NCI-H2227 (cell line): ENCODE data around the gene SLC47A2.

Experiments
- DNase-seq: peaks from one replicate; lab custom pipeline; 2025; ENCODE audit not compliant: unreplicated experiment; lab: John Stamatoyannopoulos, UW

Gene SLC47A2

DNA sequence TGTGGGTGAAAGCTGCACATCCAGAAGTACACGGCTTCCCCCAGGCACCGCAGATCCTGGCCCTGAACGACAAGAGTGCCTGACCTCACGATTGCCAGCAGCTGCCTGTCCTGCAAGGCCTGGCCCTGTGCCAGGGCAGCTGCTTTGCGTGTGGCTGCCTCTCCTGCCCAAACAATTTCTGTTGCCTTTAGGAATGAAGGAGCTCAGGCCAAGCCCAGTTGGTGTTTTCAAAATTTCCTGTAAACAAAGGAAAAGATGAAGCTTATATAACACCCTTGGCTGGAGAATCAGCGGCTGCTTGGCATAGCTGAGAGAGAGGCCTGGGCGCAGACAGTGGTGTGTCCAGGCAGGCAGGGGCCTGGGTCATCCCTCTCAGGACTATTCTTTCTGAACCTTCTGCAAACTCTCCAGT, 11.7 kb upstream of the SLC47A2 start:
- peak; percentile 16 for DNase-seq

GRCh38 chr17:19727501-19728078, 11.2 kb upstream of the SLC47A2 start:
- no peak for DNase-seq

DNA sequence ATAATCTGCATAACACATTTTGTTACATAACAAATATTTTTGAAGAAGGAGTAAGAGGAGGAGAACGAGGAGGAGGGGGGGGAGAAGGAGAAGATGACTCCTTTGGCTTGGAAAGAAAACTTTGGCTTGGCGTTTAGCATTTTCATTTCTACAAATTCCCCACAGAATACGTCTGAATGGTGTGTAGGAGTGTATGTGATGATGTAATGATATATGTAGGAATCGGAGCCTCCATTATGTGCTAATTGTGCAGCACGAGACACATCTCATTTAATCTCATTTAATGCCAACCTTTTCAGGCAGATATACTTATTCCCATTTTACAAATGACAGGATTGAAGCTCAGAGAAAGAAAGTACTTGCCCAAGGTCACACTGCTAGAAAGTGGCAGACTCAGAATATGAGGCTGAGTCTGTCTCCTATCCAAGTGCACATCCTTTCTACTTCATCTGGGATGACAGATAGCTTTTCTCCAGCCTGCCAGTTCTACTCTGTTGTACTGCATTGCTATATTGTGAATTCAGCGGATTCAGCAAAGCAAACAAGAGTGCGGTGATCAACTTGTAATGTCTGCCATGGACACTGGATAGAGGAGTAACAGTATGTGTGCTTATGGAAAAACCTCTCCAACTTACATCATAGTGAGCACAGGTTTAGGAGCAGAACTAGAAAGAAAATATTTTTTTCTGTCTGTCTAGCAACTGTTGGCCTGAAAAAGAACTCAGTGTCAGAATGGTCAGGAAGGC, 10.4 kb upstream of the SLC47A2 start:
- no peak for DNase-seq

DNA sequence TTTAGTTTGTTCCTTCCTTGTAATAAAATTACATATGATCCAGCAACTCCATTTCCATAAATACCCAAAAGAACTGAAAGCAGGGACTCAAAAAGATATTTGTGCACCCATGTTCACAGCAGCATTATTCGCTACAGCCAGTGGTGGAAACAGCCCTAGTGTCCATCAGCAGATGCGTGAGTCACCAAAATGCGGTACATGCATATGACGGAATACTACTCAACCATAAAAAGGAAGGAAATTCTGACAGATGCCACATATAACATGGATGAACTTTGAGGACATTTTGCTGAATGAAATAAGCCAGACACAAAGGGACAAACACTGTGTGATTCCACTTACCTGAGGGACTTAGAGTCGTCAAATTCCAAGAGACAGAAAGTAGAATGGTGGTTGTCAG, 9.1 kb upstream of the SLC47A2 start:
- no peak for DNase-seq

GRCh38 chr17:19724501-19725420, 8.4 kb upstream of the SLC47A2 start:
- no peak for DNase-seq

DNA sequence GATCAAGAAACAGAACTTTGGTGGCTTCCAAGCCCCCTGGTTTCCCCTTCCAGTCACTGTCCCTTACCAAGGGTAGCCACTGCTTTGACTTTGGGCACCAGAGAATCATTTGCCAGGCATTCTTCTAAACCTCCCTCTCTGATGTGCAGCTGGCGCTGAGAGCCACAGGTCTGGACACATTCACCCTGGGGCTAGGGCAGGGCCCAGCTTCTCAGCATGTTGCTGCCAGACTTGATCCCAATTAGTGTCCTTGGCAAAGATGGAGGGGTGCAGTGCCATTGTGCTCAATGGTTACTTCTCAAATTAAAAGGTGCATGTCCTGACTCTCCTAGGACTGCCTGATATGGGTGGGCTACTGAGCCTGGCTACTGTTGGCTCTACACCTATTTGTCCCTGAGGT, 7.6 kb upstream of the SLC47A2 start:
- DNase-seq, result no peak

GRCh38 chr17:19720631-19721426, 4.4 kb upstream of the SLC47A2 start:
- no peak for DNase-seq

DNA sequence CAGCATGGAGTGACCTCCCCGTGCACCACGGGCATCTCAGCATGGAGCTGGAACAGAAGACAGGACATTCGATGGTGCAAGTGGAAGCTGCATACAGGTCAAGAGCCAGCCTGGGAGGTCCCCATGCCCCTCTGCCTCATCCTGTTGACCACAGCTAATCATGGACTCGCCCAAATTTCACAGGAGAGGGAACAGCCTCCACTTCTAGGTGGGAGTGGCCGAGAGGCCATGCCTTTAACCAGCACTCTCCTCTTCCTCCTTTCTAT, 3.8 kb upstream of the SLC47A2 start:
- DNase-seq, result no peak

- DNase-seq, result no peak
These were observed 3.2 kb upstream of the SLC47A2 start for GRCh38 chr17:19719355-19720209.

DNA sequence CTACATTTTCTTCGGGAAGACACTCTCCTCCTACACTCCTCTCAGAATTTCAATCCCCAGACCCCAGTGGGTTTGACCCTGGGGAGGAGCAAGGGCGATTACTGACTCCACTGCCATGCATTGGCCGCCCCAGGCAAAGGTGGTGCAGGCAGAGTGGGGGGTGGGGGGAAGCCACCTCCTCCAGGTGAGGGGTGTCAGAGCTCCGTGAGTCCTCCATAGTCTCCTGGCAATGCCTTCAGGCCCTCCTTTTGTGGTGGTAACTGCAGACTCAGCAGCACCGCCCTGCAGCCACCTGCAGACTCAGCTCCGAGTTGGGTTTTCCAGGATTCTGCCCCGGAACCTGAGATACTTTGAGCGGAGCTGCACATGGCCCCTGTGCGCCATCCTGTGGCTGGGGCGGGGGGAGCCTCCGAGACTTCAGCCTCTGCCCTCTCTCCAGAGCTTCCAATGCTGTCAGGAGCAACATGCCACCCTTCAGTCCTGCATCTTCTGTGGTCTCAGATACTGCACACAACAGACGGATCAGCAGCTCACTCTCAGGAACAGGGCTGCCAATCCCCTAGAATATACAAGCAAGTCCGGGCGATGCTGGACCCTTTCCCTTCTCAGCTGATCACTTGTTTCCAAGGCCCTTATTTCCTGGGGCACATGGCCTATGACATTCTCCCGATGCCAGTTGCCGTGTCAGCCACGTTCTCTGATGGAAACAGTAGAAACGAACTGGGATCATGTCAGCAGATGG, 2.4 kb upstream of the SLC47A2 start:
- no peak for DNase-seq

DNA sequence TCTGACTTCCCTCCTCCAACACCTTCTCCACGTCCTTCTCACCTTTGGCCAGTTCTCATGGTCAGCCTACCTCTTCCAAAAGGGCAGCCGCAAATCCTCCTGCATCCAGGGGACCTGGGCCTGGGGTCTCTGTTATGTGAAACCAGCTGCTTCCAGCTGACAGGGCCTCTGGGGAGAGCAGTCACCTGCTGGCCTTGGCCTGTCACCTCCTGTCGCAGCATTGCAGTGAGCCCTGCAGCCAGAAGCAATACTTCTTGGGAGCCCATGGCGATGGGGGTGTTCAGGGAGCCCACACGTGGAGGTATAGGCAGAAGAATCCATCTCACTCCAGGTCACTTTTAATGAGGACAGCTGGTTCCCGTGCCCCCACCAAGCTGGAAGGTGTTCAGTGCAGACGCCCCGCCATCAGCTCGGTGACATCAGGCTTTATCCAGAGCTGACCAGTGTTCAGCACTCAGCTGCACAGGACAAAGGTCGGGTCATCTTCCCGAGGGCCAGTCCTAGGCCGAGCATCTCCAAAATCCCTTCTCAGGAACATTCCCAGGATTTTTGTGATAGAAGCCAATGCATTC, 1.7 kb upstream of the SLC47A2 start:
- no peak for DNase-seq

DNA sequence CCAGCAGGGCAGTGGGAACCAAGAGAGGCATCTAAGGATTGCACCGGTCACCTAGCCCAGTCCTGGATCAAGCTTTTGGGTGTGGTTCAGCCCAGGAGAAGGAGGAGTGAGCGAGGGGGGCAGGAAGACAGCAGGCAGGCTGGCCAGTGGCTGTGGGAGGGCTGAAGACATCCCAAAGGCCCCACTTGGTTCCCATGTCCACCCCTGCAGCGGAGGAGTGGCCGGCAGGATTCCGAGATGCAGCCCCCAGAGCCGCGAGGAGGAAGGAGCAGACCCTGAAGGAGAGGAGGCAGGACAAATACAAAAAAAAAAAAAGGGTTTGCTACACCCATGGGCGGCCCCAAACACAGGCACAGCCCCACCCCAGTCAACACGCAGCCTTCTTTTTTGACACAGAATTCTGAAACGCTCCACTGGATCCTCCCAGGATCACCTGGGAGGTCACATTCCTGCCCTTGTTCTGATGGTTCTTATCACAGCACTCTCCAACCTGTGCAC, 1.1 kb upstream of the SLC47A2 start:
- no peak for DNase-seq

- no peak for DNase-seq
These were observed 612 bp upstream of the SLC47A2 start for GRCh38 chr17:19717031-19717360.

DNA sequence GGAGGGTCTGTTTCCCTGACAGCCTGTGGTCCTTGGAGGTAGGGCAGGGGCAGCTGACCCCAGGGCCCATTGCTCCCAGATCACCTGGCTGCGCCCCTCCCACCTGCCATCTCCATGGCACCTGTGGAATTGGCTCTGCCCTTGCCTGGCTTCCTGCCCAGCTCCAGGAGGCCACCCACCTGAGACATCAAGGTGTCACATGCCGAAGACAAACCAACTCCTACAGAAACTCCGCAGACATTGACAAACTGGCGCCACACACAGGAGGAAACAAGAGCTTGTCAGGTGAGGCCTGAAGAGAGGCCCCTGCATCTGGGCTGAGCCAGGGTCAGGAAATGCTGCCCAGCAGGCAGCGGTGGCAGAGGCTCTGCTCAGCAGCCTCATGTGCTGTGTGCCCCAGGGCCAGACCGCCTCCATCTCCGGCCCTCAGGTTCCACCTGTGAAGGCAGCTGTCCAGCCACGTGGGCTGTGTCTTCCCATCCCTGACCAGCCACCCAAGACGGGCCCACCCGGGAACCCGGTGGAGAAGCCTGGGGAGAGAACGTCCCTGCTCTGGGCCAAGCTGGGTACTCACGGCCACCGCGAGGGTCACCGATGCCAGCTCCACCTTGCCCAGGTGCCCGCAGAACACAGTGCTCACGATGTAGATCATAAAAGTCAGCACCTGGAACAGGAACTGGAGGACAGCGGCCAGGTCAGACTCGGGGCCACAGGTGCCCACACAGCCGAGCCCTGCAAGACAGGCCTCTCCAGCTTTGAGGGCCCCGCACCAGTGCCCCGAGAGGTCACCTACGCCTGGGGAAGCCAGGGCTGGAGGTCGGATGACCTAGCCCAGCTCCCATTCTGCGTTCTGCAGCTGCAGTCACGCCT, 1.6 kb downstream of the SLC47A2 start:
- DNase-seq, result no peak

DNA sequence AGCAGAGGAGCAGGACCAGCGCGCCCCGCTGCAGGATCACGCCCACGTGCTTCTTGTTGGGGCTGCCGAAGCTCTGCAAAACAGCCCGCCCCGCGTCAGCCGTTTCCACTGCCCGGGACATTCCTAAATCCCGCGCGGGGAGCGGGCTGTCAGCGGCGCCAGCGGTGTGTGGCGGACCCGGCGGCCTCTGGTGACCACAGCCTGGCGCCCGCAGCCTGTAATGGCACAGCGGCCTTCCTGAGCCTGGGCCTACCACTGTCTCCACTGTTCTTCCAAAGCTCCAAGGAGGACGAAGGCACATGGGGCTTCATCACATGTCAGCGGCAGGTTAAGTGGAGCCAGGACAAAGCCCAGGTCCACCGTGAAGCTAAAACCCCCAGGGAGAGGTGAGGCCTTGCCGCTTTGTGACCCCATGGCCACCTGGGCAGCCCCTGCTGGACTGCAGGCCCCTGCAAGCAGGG, 2.5 kb downstream of the SLC47A2 start:
- no peak for DNase-seq

DNA sequence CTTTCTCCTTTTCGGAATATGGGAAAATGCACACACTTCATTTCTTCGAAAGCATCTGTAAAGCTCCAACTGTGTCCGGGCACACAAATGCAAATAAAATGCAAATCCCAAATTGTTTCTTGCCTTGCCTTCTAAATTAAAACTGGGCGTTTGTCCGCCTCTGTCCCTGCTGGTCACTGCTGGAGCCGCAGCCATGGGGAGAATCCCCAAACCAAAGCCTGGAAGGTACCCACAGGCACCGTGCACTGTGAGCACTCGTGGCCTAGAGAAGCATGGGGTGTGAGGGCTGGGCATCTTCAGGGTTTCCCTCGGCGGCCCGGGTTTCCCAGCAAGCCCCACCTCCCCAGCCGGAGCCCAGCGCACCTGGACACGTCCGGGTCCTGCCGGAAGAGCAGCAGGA, 2.9 kb downstream of the SLC47A2 start:
- DNase-seq, result no peak

DNA sequence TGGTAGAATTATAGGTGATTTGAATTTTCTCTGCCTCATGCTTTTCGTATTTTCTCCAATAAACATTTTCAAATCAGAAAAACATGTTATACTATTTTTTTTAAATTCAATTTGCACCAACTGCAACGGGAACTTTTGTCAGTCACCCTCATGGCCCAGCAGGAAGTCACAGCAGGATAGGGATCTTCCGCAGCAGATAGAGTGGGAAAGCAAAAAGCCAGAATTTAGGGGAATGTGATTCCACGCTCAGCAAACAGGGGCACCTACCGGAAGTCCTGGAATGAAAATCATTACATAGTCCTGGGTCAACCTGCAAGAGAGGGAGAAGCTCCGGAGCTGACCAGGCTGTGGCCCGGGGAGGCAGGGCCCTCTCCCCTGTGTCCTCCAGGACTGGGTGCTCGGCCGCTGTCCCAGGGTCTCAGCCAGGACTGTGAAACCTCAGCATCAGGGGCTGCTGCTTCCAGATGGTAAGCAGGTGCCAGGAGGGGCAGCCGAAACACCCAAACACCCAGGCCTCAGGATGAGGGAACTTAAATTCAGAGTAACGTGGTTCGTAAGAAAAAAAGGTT, 3.9 kb downstream of the SLC47A2 start:
- DNase-seq, result no peak

DNA sequence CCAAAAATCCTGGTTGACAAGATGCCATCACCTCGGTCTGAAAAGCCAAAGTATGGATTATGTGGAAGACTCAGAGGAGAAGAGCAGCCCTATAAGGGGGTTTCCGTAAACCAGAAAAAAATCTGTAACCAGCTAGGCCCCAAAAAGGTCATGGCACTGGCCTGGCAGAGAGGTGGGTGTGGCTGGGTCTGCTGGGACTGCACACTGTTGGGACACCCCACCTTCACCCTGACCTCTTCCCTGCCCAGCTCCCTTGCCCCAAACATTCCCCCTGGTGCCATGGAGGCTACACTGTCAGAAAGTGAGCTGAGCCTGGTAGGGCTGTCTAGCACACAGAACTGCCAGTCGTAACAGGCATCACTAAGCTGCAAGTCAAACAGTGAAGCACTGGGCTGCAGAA, 6.5 kb downstream of the SLC47A2 start:
- no peak for DNase-seq
